H1 (cell line): ENCODE measurements around the gene RAB14. TPM values are rescaled to one million over a fixed set of nuclear protein-coding genes. Genes with fewer than 3 reads are reported as not detected.

ENCODE experiments used
- EP300 ChIP-seq, 2 experiments: IDR thresholded peaks; 1 replicate in 1 of 2; 2 replicates in 1 of 2; pipeline ENCODE4 v1.6.1; 2011 to 2012; ENCODE audit warnings: low read depth in 2 of 2, low read length in 2 of 2, mild to moderate bottlenecking in 2 of 2, borderline replicate concordance in 1 of 2, inconsistent platforms in 1 of 2, moderate library complexity in 1 of 2
- HDAC2 ChIP-seq, 2 experiments: fragments of 300-600 bp in 1 of 2; sonication (generic) in 1 of 2; IDR thresholded peaks; 2 replicates each; pipeline ENCODE4 v1.6.1; 2011 to 2012; ENCODE audit warnings: low read depth in 2 of 2, low read length in 2 of 2, mild to moderate bottlenecking in 2 of 2, moderate library complexity in 2 of 2, borderline replicate concordance in 1 of 2, inconsistent platforms in 1 of 2
- MAFK ChIP-seq: IDR thresholded peaks from 2 replicates; pipeline ENCODE4 v1.6.1; 2012; ENCODE audit warnings: low read depth, mild to moderate bottlenecking, improper control_type of control experiment, low read length
- NANOG ChIP-seq: IDR thresholded peaks from 2 replicates; pipeline ENCODE4 v1.6.1; 2011; ENCODE audit warnings: low read length, low read depth, mild to moderate bottlenecking, inconsistent platforms; ENCODE audit not compliant: insufficient read depth, poor library complexity, severe bottlenecking
- POLR2AphosphoS5 ChIP-seq: IDR thresholded peaks from 2 replicates; pipeline ENCODE4 v1.6.1; 2011; ENCODE audit warnings: low read depth, low read length
- RNF2 ChIP-seq: fragments of 200-900, 300-1000 bp; sonication (generic); IDR thresholded peaks from 2 replicates; pipeline ENCODE4 v1.7.1; 2016; ENCODE audit warnings: borderline replicate concordance, low read depth, mild to moderate bottlenecking, antibody characterized with exemption, low read length; ENCODE audit not compliant: poor library complexity, severe bottlenecking; ENCODE audit errors: missing control alignments
- SP2 ChIP-seq: IDR thresholded peaks from 2 replicates; pipeline ENCODE4 v1.6.1; 2012; ENCODE audit warnings: mild to moderate bottlenecking, low read length, inconsistent platforms
- SUZ12 ChIP-seq: fragments of 200-600 bp; sonication (generic); IDR thresholded peaks from 2 replicates; pipeline ENCODE4 v1.6.1; 2012; ENCODE audit warnings: mild to moderate bottlenecking, inconsistent platforms, low read length, moderate library complexity, mixed read lengths
- polyA plus RNA-seq, 7 experiments: library from polyadenylated mRNA; depleted of rRNA in 3 of 7; stranded (reverse) in 5 of 7; unstranded in 2 of 7; fragments of >200 nt in 5 of 7; fragments of 200-250 nt in 2 of 7; gene quantifications; 1 replicate in 5 of 7; 2 replicates in 1 of 7; 4 replicates in 1 of 7; pipeline versions ENCODE4 v1.2.1 to v1.2.3, GENCODE V29; 2011 to 2013; ENCODE audit warnings: missing spikeins in 2 of 7, mixed read lengths in 2 of 7
- total RNA-seq: library from RNA; stranded (reverse); fragmentation: NEBNext Ultra II Directional; extraction: Animal tissue kit (Norgen Biotek cat#: 25700); gene quantifications from 2 replicates; pipeline ENCODE4 v1.2.1, GENCODE V29; 2021
- TF ChIP-seq, protein P1 (sequence below): IDR thresholded peaks from 2 replicates; pipeline ENCODE4 v1.6.1; 2012; ENCODE audit warnings: inconsistent platforms
- TF ChIP-seq, protein P2 (sequence below): IDR thresholded peaks from 2 replicates; pipeline ENCODE4 v1.6.1; 2011; ENCODE audit warnings: low read depth, mild to moderate bottlenecking, low read length; ENCODE audit not compliant: insufficient read depth
- TF ChIP-seq, protein P3 (sequence below), 3 experiments: IDR thresholded peaks; 1 replicate in 2 of 3; 2 replicates in 1 of 3; pipeline versions ENCODE4 v1.5.1 to v1.6.1; 2011; ENCODE audit warnings: low read length in 3 of 3, mild to moderate bottlenecking in 3 of 3, inconsistent platforms in 2 of 3, low read depth in 1 of 3, moderate library complexity in 1 of 3; ENCODE audit not compliant: insufficient read depth in 1 of 3; ENCODE audit errors: control extremely low read depth in 1 of 3
- TF ChIP-seq, protein P4 (sequence below): IDR thresholded peaks from 2 replicates; pipeline ENCODE4 v1.6.1; 2012; ENCODE audit warnings: inconsistent platforms

The RAB14 gene
- total and polyA plus RNA-seq, 2 of the 8 experiments (the other 6 are each of a cell fraction or from before 2014, with no cell fraction given): 9.1 to 44.8 TPM

DNA sequence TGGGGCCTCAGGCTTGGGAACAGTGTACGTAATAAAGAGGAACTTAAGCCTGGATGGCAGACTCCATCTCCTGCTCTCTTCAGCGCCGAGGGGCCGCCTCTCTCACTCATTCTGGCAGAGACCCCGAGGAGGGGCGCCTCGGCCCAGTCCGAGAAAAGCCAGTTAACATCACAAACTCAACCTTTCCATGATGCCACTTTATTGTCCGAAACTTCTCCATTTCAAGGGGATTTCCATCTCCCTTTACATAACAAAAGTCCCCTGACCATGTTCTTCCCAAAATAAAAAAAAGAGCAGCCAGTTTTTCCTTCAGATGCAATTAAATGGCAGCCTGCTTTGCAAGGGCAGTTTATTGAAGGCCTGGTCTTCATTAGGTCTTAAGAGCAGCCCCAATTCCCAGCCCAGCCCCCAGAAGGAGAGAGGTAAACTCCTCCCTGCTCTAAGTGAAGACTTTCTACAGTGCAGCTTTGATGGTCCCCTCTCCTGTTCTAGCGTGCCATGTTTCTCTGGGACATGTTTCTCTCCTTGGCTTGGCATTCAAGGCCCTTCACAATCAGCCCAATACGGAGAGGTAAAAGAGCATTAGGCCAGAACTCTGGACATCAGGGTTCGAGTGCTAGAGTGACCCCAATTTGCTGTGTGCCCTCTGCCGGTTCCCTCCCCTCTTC is 19.5 kb upstream of the RAB14 start (continued):
- TF ChIP-seq, protein P1, sequence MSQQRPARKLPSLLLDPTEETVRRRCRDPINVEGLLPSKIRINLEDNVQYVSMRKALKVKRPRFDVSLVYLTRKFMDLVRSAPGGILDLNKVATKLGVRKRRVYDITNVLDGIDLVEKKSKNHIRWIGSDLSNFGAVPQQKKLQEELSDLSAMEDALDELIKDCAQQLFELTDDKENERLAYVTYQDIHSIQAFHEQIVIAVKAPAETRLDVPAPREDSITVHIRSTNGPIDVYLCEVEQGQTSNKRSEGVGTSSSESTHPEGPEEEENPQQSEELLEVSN: no peak
- TF ChIP-seq RNF2 (no peak), POLR2AphosphoS5 (no peak), MAFK (no peak), SP2 (no peak), HDAC2 (IDR thresholded peaks at IDR 0.05; ENCODE audit: borderline replicate concordance in 1 of 2, low read depth in 2 of 2, low read length in 2 of 2) (no peak), SUZ12 (no peak), EP300 (IDR thresholded peaks at IDR 0.05; ENCODE audit: borderline replicate concordance in 1 of 2, low read depth in 2 of 2, low read length in 2 of 2) (peak in 1 of 2 experiments; percentile 91; a peak in 1 of 3 replicates), NANOG (no peak)
- TF ChIP-seq, protein P2, sequence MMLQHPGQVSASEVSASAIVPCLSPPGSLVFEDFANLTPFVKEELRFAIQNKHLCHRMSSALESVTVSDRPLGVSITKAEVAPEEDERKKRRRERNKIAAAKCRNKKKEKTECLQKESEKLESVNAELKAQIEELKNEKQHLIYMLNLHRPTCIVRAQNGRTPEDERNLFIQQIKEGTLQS: no peak
- TF ChIP-seq, protein P3, sequence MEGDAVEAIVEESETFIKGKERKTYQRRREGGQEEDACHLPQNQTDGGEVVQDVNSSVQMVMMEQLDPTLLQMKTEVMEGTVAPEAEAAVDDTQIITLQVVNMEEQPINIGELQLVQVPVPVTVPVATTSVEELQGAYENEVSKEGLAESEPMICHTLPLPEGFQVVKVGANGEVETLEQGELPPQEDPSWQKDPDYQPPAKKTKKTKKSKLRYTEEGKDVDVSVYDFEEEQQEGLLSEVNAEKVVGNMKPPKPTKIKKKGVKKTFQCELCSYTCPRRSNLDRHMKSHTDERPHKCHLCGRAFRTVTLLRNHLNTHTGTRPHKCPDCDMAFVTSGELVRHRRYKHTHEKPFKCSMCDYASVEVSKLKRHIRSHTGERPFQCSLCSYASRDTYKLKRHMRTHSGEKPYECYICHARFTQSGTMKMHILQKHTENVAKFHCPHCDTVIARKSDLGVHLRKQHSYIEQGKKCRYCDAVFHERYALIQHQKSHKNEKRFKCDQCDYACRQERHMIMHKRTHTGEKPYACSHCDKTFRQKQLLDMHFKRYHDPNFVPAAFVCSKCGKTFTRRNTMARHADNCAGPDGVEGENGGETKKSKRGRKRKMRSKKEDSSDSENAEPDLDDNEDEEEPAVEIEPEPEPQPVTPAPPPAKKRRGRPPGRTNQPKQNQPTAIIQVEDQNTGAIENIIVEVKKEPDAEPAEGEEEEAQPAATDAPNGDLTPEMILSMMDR (IDR thresholded peaks at IDR 0.05; ENCODE audit: control extremely low read depth in 1 of 3, insufficient read depth in 1 of 3, low read depth in 1 of 3, low read length in 3 of 3): no peak
- TF ChIP-seq, protein P4, sequence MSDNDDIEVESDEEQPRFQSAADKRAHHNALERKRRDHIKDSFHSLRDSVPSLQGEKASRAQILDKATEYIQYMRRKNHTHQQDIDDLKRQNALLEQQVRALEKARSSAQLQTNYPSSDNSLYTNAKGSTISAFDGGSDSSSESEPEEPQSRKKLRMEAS: peak; percentile 16; the same call in 1 of the 2 replicates
